Activated CD4-positive, alpha-beta T cell treated with anti-CD3 and anti-CD28 coated beads, Interleukin-2, amount 10 ng/mL, durations not matched to agents 7 days and 5 days (primary cell): ENCODE measurements around the gene HMCES. TPM values are rescaled to one million over a fixed set of nuclear protein-coding genes. Genes with fewer than 3 reads are reported as not detected.
"Not testable (repeated sequence)": the region's sequence is repeated elsewhere in the genome, so short reads cannot be mapped to it uniquely, and the experiment has no call there.

Source experiments
- CTCF ChIA-PET: fragments of 350-600 bp; sonication (Branson Sonifier 250); formaldehyde crosslinking; loops from one replicate; lab custom pipeline; 2021; ENCODE audit warnings: antibody characterized with exemption; lab: Charles Lee
- POLR2A ChIA-PET: fragments of 350-600 bp; sonication (Branson Sonifier 250); formaldehyde crosslinking; loops from one replicate; lab custom pipeline; 2021; ENCODE audit warnings: antibody characterized with exemption; lab: Charles Lee
- DNase-seq: peaks from one replicate; pipeline ENCODE4 v3.0.0-alpha.2; 2020
- H3K27ac Mint-ChIP-seq: one replicate; pipeline ENCODE4 v1.8.0; 2021; ENCODE audit warnings: mild to moderate bottlenecking, moderate library complexity, mixed read lengths
- H3K27me3 Mint-ChIP-seq: one replicate; pipeline ENCODE4 v1.8.0; 2021; ENCODE audit warnings: mixed read lengths
- H3K36me3 Mint-ChIP-seq: one replicate; pipeline ENCODE4 v1.8.0; 2021; ENCODE audit warnings: low read depth, mixed read lengths
- H3K4me1 Mint-ChIP-seq: one replicate; pipeline ENCODE4 v1.8.0; 2021; ENCODE audit warnings: mixed read lengths
- H3K4me3 Mint-ChIP-seq: one replicate; pipeline ENCODE4 v1.8.0; 2021; ENCODE audit warnings: mild to moderate bottlenecking, moderate library complexity, mixed read lengths
- H3K9me3 Mint-ChIP-seq: one replicate; pipeline ENCODE4 v1.8.0; 2021; ENCODE audit warnings: mixed read lengths
- total RNA-seq, 2 experiments: library from RNA; stranded (reverse); gene quantifications; one replicate each; pipeline ENCODE4 v1.2.3, GENCODE V29; 2021

Gene HMCES
- total RNA-seq, 2 experiments from 2014 or later: 45.5 to 51.2 TPM

DNA sequence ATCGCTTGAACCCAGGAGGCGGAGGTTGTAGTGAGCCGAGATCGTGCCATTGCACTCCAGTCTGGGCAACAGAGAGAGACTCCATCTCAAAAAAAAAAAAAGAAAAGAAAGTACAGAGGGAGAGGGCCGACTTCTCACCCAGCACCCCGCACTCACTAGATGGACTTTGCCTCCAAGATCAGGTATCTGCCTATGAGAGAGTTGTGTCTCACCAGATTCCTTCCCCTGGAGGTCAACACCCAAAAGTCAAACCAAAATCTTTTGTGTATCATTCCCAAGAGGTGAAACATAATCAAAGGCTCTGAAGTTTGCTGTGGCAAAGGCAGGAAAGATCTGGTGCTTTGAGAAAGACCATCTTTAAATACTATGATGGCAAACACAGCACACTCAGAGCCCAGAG lies 51.2 kb downstream of the HMCES start:
- H3K27me3 Mint-ChIP-seq: no peaks in the 10 kb centered on the region
- CTCF ChIA-PET: interaction anchor here (1.2 to 1.9 kb wide), 2 partner anchors 8 to 13 kb away, joined by 3 to 6 read pairs; a partner anchor contains a TSS
- POLR2A ChIA-PET: no interaction called here

DNA sequence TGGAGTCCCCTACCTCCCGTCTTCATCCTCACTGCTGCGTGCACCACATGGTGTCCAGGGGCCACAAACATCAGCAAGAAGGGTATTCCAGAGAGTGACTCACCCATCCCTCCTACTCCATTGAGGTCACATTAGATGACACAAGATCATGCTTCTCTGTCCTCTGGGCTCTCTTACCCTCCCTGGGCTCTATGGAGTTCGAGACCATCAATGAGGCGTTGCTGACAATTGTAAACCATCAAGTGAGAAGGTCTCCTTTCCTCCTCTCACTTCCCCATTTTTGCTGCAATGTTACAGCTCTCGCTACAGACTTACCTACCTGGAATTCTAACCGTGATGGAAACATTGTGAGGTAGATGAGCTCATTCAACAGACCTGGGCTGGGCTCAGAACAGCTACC lies 51.7 kb downstream of the HMCES start:
- ChIA-PET CTCF (interaction anchor here (0.9 to 1.2 kb wide), 2 partner anchors 9 to 15 kb away, joined by 3 read pairs; a partner anchor contains a TSS), POLR2A (no interaction called here)
- DNase-seq: no peak
- H3K9me3 Mint-ChIP-seq: no peaks in the 10 kb centered on the region
- no peak overlapping the region for H3K27ac Mint-ChIP-seq
- no peaks in the 10 kb centered on the region for H3K27me3 Mint-ChIP-seq
- no peaks in the 10 kb centered on the region for H3K4me1 Mint-ChIP-seq
- no peak overlapping the region for H3K4me3 Mint-ChIP-seq
- no peaks in the 10 kb centered on the region for H3K36me3 Mint-ChIP-seq

More for the DNA sequence above, 51.2 kb downstream of the HMCES start:
- no peak overlapping the region for H3K4me3 Mint-ChIP-seq
- H3K36me3 Mint-ChIP-seq: no peaks in the 10 kb centered on the region
- DNase-seq: no peak
- no peak overlapping the region for H3K27ac Mint-ChIP-seq
- no peaks in the 10 kb centered on the region for H3K9me3 Mint-ChIP-seq
- no peaks in the 10 kb centered on the region for H3K4me1 Mint-ChIP-seq

DNA sequence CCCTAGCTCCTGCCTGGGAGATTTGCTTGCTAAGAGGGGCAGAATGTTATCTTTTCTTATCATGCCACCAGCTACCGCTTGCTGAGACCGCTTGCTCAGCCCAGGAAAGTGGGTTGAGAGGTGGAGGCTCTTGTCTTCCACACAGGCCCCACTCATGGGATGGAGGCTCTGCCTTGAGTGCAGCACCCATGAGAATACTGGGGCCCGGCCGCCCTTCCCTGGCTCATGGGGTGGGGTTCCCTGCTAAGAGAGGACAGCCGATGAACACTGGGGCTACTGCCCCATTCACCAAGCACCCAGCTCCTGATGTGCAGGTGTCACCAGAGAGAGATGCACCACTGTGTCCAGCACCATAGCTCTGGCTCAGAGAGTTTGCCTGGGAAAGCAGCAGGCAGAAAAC lies 55.2 kb downstream of the HMCES start:
- Mint-ChIP-seq H3K27me3 (no peaks in the 10 kb centered on the region), H3K27ac (no peak overlapping the region), H3K4me3 (no peak overlapping the region), H3K4me1 (no peaks in the 10 kb centered on the region), H3K36me3 (no peaks in the 10 kb centered on the region), H3K9me3 (no peaks in the 10 kb centered on the region)
- no peak for DNase-seq
- ChIA-PET POLR2A (no interaction called here), CTCF (interaction anchor here (0.6 kb wide), 1 partner anchor 40 kb away, joined by 3 read pairs; no protein-coding TSS in a partner anchor)

DNA sequence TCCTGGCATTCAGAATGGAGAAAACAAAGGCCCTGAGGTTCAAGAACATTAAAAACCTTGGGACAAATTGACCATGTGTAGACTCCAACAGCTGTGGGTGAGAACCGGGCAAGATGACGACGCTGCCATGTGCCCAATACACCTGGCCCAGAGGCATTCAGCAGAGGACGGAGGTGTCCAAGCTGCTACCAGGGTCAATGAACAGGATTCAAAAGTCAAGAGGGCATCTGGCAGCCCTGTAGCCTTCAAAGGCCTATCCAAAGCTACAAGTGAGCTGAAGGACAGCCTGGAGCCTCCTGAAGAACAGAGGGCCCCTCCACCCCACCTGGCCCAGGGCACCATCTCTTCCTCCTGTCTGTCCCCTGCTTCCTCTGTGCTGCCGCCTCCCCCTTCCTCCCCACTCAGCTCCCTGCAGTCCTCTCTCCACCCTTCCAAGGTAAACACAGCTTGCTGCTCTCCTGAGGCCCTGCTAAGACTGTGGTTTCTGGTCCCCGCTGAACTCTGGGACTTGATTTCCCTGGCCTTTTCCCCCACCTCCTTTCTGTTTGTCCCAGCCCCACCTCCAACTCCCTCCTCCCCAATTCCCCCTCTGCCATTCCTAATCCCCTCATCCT lies 57.5 kb downstream of the HMCES start:
- DNase-seq: no peak
- Mint-ChIP-seq H3K36me3 (no peaks in the 10 kb centered on the region), H3K27me3 (no peaks in the 10 kb centered on the region), H3K27ac (no peak overlapping the region), H3K4me1 (no peaks in the 10 kb centered on the region), H3K4me3 (no peak overlapping the region), H3K9me3 (no peaks in the 10 kb centered on the region)
- ChIA-PET POLR2A (no interaction called here), CTCF (interaction anchor here (0.6 kb wide), 1 partner anchor 731 kb away, joined by 3 read pairs; no protein-coding TSS in a partner anchor)

DNA sequence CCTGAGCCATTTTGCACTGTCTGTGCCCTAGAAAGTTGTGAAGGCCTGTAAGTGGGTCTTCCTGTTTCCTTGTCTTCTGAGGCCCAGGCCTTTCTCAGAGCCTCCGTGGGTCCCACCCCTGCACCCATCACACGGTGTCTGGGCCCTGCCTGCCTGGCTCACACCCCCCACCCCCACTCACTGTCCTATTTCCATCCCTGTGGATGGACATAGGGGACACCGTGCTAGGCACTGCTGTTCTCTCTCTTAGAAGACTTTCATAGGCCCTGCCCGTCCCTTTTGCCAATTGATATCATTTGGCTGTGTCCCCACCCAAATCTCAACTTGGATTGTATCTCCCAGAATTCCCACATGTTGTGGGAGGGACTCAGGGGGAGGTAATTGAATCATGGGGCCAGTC lies 59.0 kb downstream of the HMCES start:
- H3K9me3 Mint-ChIP-seq, POLR2A ChIA-PET, H3K27ac Mint-ChIP-seq, H3K4me3 Mint-ChIP-seq, H3K36me3 Mint-ChIP-seq, DNase-seq, CTCF ChIA-PET, H3K4me1 Mint-ChIP-seq, H3K27me3 Mint-ChIP-seq: not testable (repeated sequence)

DNA sequence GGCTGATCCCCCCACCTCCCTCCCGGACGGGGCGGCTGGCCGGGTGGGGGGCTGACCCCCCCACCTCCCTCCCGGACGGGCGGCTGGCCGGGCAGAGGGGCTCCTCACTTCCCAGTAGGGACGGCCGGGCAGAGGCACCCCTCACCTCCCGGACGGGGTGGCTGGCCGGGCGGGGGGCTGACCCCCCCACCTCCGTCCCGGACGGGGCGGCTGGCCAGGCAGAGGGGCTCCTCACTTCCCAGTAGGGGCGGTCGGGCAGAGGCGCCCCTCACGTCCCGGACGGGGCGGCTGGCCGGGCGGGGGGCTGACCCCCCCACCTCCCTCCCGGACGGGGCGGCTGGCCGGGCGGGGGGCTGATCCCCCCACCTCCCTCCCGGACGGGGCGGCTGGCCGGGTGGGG lies 60.5 kb downstream of the HMCES start:
- POLR2A ChIA-PET, CTCF ChIA-PET, H3K4me1 Mint-ChIP-seq, H3K27me3 Mint-ChIP-seq, H3K27ac Mint-ChIP-seq, H3K4me3 Mint-ChIP-seq, H3K36me3 Mint-ChIP-seq, DNase-seq, H3K9me3 Mint-ChIP-seq: not testable (repeated sequence)

DNA sequence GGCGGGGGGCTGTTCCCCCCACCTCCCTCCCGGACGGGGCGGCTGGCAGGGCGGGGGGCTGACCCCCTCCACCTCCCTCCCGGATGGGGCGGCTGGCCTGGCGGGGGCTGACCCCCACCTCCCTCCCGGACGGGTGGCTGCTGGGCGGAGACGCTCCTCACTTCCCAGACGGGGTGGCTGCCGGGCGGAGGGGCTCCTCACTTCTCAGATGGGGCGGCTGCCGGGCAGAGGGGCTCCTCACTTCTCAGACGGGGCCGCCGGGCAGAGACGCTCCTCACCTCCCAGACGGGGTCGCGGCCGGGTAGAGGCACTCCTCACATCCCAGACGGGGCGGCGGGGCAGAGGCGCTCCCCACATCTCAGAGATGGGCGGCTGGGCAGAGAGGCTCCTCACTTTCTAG lies 61.2 kb downstream of the HMCES start:
- H3K36me3 Mint-ChIP-seq, H3K9me3 Mint-ChIP-seq, H3K27me3 Mint-ChIP-seq, POLR2A ChIA-PET, DNase-seq, H3K4me3 Mint-ChIP-seq, H3K4me1 Mint-ChIP-seq, CTCF ChIA-PET, H3K27ac Mint-ChIP-seq: not testable (repeated sequence)

DNA sequence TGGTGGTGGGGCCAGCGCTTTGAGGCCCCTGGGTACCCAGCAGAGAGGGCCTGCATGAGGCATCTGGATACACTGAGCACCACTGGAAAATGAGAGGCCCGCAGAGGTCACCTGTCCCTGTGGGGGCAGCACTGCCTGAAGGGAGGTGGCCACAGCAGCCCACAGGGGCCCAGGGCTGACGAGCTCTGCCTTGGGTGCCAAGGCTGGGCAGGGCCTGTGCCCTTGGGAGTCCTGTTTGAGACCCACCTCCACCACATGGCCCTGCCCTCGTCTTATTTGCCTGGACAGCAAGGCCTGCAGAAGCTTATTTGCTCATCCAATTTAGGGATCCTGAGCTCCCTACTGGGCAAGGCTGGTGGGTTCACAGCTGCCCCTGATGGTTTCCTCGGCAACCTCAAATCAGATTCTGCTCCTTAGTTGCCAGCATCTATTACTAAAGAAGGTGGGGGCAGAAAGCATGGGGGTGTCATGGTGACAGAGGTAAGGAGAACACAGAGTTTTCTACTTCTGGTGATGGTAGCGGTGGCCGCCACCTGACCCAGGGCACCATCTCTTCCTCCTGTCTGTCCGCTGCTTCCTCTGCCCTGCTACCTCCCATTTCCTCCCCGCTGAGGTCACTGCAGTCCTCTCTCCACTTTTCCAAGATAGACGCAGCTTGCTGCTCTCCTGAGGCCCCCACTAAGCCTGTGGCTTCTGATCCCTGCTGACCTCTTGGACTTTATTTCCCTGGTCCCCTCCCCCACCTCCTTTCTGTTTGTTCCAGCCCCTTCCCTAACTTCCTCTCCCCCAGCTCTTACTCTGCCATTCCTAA lies 62.9 kb downstream of the HMCES start:
- H3K27ac Mint-ChIP-seq: no peak overlapping the region
- POLR2A ChIA-PET: no interaction called here
- no peaks in the 10 kb centered on the region for H3K4me1 Mint-ChIP-seq
- CTCF ChIA-PET: interaction anchor here (0.6 to 1.4 kb wide), 3 partner anchors 35 to 372 kb away, joined by 3 to 6 read pairs (median 3); no protein-coding TSS in a partner anchor
- no peaks in the 10 kb centered on the region for H3K36me3 Mint-ChIP-seq
- peaks cover 22% of the 10 kb centered on the region for H3K27me3 Mint-ChIP-seq
- DNase-seq: no peak
- no peak overlapping the region for H3K4me3 Mint-ChIP-seq
- H3K9me3 Mint-ChIP-seq: no peaks in the 10 kb centered on the region

DNA sequence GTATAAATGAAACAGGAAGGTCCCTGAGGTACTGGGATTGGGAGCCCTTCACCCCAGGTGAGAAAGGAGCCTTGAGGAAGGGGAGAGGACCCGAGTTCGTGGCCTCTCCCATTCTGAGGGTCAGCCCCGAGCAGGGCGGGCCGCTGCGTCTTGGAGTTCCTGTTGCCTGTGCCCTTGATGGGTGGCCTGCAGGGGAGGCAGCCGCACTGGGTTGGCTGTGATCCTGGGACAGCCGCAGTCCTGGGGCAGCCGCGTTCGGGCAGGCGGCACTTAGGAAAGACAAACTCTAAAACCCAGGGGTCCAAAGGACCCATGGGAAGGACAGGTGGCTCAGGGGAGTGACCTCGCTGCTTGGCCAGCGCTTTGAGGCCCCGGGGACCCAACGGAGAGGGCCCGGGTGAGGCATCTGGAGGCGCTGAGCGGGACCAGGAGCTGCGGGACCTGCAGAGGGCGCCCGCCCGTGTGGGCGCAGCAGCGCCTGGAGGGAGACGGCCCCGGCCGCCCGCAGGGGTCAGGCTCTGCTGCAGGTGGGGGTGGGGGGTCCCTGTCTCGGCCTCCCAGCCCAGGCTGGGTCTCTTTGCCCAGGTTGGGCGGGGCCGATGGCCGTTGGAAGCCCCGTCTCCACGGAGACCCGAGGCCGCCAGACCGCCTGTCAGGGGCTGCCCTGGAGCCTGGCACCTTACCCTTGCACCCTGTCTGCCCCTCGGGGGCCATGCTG lies 65.1 kb downstream of the HMCES start:
- ChIA-PET CTCF (no interaction called here), POLR2A (no interaction called here)
- H3K27me3 Mint-ChIP-seq: peaks cover 23% of the 10 kb centered on the region
- peak; percentile 24 for DNase-seq
- H3K4me3 Mint-ChIP-seq: no peak overlapping the region
- H3K4me1 Mint-ChIP-seq: peaks cover 3% of the 10 kb centered on the region
- H3K9me3 Mint-ChIP-seq: no peaks in the 10 kb centered on the region
- H3K27ac Mint-ChIP-seq: no peak overlapping the region
- H3K36me3 Mint-ChIP-seq: no peaks in the 10 kb centered on the region

DNA sequence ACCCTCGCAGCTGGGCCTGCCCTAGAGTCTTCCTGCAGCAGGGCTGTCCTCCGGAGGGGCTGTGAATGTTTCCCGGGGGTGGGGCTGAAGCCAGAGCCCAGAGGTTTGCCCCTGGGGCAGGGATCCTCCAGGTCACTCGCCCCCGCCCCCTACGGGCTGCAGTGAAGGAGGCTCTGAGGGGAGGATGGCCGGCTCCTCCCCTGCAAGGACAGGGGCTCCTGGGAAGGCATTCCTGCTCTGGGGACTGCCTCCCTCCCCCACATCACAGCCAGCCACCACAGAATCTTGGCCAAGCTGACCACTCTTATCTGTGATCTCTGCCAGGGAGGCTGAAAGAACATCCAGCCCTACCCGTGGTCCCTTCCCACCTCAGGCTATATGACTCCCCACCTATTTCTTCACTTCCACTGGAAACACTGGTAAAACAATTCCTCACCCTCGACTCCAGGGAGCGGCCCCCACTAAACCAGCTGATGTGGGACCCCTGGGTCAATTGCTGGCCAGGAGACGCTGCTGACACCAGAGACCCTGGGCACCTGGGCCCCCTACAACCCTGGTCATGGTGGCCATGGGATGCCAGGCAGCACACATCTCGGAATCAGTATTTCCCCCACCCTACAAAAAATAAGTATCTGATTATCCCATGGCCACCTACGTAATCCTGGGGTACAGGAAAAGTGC lies 66.0 kb downstream of the HMCES start:
- Mint-ChIP-seq H3K27ac (peak overlapping the region; percentile 50), H3K36me3 (no peaks in the 10 kb centered on the region), H3K9me3 (no peaks in the 10 kb centered on the region), H3K27me3 (peaks cover 23% of the 10 kb centered on the region), H3K4me3 (no peak overlapping the region), H3K4me1 (peaks cover 3% of the 10 kb centered on the region)
- CTCF ChIA-PET: no interaction called here
- no peak for DNase-seq
- POLR2A ChIA-PET: no interaction called here

DNA sequence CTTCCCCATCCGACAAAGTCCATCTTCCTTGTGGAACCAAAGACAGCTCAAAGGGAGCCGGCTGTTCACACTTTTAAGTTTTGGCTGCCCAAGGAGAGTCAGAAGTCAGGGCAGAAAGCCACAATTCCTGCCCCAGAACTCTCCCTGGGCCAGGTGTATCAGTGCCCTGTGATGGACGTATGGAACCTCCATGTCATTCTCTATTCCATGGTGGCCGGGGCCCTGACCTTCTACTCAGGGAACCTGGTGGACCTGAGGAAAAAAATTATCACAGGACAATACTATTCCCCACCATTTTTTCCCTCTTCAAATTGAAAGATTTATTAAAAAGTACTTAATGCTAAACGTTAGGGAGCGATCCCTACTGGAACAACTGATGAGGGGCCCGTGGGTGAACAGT lies 66.6 kb downstream of the HMCES start:
- Mint-ChIP-seq H3K36me3 (no peaks in the 10 kb centered on the region), H3K27me3 (peaks cover 23% of the 10 kb centered on the region), H3K27ac (peak overlapping the region; percentile 50), H3K9me3 (no peaks in the 10 kb centered on the region), H3K4me1 (peaks cover 3% of the 10 kb centered on the region), H3K4me3 (no peak overlapping the region)
- ChIA-PET CTCF (no interaction called here), POLR2A (no interaction called here)
- DNase-seq: no peak

DNA sequence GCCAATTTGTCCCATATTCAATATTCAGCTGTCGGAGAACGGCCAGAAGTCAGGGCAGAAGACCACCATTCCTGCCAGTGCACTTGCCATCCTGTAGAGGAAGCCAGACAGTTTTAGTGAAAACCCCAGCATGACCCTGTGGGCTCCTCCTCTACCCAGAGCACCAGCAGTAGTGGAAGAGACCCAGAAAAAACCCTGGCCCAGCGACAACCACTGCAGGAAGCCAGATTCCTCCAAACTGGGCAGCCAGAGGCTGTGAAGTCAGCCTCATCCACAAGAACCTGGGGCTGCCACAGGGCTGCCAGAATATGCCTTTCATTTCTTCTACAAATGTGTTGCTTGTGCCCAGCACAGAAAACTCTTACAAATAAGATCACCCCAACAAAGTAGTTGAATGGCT lies 67.3 kb downstream of the HMCES start:
- no peaks in the 10 kb centered on the region for H3K36me3 Mint-ChIP-seq
- ChIA-PET CTCF (no interaction called here), POLR2A (no interaction called here)
- H3K27ac Mint-ChIP-seq: no peak overlapping the region
- peaks cover 23% of the 10 kb centered on the region for H3K27me3 Mint-ChIP-seq
- no peaks in the 10 kb centered on the region for H3K9me3 Mint-ChIP-seq
- no peak for DNase-seq
- H3K4me3 Mint-ChIP-seq: no peak overlapping the region
- H3K4me1 Mint-ChIP-seq: peaks cover 3% of the 10 kb centered on the region
